Right lobe of liver (tissue), 4 donors: Measurements from ENCODE around the gene PXYLP1.

Experiments
- POLR2A ChIP-seq: fragments of 450-650 bp; IDR thresholded peaks from one replicate; pipeline ENCODE4 v1.6.1; 2017; ENCODE audit warnings: antibody characterized with exemption, mild to moderate bottlenecking
- TF ChIP-seq, protein P1 (sequence below), 4 donors: fragments of 200-600 bp in 3 of 4; fragments of 450-650 bp in 1 of 4; IDR thresholded peaks; one replicate each; pipeline versions ENCODE4 v1.5.1 to v1.8.0; 2016 to 2022; ENCODE audit warnings: antibody characterized with exemption in 4 of 4, mild to moderate bottlenecking in 2 of 4
- donor health status: DM: no; HTN: no; CAD: no.
- donor health status: DM: no; HTN: no; CAD: no.
- donor health status: DM: no; HTN: yes; CAD: no.

DNA sequence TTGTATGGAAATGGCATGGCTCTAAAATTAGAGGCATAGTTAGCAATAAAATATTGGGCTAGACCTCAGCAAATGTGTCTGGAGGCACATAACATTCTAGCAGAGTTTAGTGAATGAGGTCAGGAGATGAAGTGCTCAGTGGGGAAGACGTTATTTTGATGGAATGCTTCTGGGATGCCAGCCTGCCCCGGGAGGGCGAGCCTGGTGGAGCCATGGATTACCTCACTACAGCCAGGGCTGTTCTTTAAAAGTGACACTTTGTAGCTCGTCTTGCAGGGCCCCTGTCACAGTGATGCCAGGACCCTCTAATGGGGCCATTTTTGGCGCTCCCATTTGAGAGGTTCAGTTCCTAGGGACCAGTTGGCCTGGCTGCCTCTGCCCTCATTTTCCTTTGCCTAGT lies 48.5 kb downstream of the PXYLP1 start:
- TF ChIP-seq POLR2A = no peak
- TF ChIP-seq, protein P1, sequence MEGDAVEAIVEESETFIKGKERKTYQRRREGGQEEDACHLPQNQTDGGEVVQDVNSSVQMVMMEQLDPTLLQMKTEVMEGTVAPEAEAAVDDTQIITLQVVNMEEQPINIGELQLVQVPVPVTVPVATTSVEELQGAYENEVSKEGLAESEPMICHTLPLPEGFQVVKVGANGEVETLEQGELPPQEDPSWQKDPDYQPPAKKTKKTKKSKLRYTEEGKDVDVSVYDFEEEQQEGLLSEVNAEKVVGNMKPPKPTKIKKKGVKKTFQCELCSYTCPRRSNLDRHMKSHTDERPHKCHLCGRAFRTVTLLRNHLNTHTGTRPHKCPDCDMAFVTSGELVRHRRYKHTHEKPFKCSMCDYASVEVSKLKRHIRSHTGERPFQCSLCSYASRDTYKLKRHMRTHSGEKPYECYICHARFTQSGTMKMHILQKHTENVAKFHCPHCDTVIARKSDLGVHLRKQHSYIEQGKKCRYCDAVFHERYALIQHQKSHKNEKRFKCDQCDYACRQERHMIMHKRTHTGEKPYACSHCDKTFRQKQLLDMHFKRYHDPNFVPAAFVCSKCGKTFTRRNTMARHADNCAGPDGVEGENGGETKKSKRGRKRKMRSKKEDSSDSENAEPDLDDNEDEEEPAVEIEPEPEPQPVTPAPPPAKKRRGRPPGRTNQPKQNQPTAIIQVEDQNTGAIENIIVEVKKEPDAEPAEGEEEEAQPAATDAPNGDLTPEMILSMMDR (IDR thresholded peaks at IDR 0.05) = no peak
